GM21360 (cell line): ENCODE data around the gene FOXA2.
"Not testable (repeated sequence)": the region's sequence is repeated elsewhere in the genome, so short reads cannot be mapped to it uniquely, and the experiment has no call there.

Experiments
- ATAC-seq: cut with Tn5 transposase; IDR thresholded peaks from one replicate; pipeline ENCODE4 v1.9.1; 2021; ENCODE audit warnings: mild to moderate bottlenecking, moderate library complexity; ENCODE audit not compliant: unreplicated experiment

FOXA2 gene

GRCh38 chr20:22569353-22569752, 15.0 kb downstream of the FOXA2 start:
- no peak for ATAC-seq

- no peak for ATAC-seq
Measured at GRCh38 chr20:22568872-22569344, 15.5 kb downstream of the FOXA2 start.

- no peak for ATAC-seq
Measured at GRCh38 chr20:22567944-22568871, 16.2 kb downstream of the FOXA2 start.

GRCh38 chr20:22566876-22567658, 17.3 kb downstream of the FOXA2 start:
- no peak for ATAC-seq

GRCh38 chr20:22563062-22563965, 21.1 kb downstream of the FOXA2 start:
- ATAC-seq, result no peak

GRCh38 chr20:22562620-22563019, 21.8 kb downstream of the FOXA2 start:
- no peak for ATAC-seq

- ATAC-seq, result no peak
Measured at GRCh38 chr20:22561965-22562577, 22.3 kb downstream of the FOXA2 start.

GRCh38 chr20:22560817-22561216, 23.6 kb downstream of the FOXA2 start:
- no peak for ATAC-seq

GRCh38 chr20:22559711-22560318, 24.6 kb downstream of the FOXA2 start:
- no peak for ATAC-seq

- ATAC-seq, result no peak
Measured at GRCh38 chr20:22557403-22558276, 26.7 kb downstream of the FOXA2 start.

- ATAC-seq, result no peak
Measured at GRCh38 chr20:22556565-22557056, 27.8 kb downstream of the FOXA2 start.

GRCh38 chr20:22555791-22556564, 28.4 kb downstream of the FOXA2 start:
- no peak for ATAC-seq

GRCh38 chr20:22554391-22554790, 30.0 kb downstream of the FOXA2 start:
- no peak for ATAC-seq

- ATAC-seq, result not testable (repeated sequence)
Measured at GRCh38 chr20:22550514-22550913, 33.9 kb downstream of the FOXA2 start.

- no peak for ATAC-seq
Measured at GRCh38 chr20:22548040-22548439, 36.3 kb downstream of the FOXA2 start.

GRCh38 chr20:22546344-22546743, 38.0 kb downstream of the FOXA2 start:
- no peak for ATAC-seq

GRCh38 chr20:22545045-22545444, 39.3 kb downstream of the FOXA2 start:
- no peak for ATAC-seq

- no peak for ATAC-seq
Measured at GRCh38 chr20:22544462-22544861, 39.9 kb downstream of the FOXA2 start.
